Inferior parietal cortex (tissue), 1 donor: ENCODE data around the gene DNAAF5.
A peak's percentile ranks its signal among the peaks of the same experiment; 100 is the strongest.

ENCODE experiments used
- DNase-seq: peaks from one replicate; pipeline ENCODE4 v3.0.0-alpha.2; 2016; ENCODE audit errors: extremely low spot score

Gene DNAAF5

DNA sequence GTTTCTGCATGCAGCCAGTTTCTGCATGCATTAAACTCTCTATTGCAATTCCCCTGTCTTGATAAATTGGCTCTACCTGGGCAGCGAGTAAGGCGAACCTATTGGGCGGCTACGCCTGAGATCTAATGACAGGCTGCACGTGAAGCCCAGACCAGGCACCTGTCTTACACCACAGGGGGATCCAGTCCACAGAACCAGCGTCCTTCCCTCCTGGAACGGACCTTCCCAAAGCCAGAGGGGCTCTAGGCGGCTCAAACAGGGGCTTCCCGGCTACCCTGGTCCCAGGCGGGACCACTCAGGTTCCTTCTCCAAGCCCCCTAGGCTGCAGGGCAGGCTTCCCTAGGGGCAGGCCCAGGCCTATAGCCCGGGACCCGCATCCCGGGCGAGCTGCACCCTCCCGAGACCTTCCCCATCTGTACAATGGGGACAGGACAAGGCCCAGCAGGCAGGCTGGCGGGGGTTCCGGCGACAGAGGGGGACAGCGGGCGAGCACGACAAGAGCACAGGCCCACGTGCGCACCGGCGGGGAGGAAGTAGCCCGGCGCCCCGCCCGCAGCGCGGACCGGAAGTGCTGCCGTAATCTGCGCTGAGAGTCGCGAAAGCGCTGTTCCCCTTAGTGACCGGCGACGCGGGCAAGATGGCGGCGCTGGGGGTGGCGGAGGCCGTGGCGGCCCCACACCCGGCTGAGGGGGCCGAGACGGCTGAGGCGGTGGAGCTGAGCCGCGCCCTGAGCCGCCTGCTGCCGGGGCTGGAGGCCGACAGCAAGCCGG, at the start of gene DNAAF5:
DNAAF5 (plus strand) TSS at position 616 of the 770 bp plus-strand sequence; CDS start at position 638, 22 bp downstream.
- peak; percentile 91 for DNase-seq

DNA sequence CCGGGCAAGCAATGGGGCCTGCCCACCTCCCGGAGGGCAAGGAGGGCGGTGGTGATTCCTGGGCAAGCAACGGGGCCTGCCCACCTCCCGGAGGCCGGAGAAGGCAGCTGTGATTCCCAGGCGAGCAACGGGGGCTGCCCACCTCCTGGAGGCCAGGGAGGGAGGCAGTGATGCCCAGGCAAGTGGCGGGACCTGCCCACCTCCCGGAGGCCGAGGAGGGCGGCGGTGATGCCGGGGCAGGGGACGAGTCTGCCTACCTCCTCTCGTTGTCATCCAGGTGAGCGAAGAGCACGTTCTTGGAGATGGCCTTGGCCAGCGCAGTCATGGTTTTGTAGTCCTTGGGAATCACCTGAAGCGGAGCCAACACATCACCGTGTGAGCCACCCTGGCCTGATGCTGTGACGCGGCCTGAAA, 49.5 kb upstream of the DNAAF5 start:
- DNase-seq: no peak

DNA sequence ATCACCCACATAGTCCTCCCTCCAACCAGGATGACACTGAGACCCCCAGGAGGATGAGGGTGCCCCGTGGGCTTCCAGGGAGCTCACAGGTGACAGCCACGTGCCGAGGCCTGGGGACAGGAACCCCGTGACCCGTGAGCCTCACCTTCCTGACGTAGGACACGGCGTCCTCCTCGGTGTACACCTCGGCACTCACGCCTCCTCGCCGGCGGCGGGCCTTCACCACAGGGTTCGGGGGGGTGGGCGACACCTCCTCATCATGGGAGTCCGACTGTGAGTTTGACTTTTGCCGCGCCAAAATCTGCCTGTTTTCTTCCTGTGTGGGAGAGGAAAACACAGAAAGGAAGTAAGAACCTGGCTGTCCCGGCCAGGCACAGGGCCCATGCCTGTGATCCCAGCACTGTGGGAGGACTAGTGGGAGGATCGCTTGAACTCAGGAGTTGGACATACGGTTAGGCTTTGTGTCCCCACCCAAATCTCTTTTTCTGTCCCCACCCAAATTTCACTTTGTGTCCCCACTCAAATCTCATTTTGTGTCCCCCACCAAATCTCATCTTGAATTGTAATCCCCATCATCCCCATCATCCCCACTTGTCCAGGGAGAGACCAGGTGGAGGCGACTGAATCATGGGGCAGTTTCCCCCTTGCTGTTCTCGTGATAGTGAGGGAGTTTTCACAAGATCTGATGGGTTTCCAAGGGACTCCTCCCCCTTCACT, 45.9 kb upstream of the DNAAF5 start:
- DNase-seq: no peak

DNA sequence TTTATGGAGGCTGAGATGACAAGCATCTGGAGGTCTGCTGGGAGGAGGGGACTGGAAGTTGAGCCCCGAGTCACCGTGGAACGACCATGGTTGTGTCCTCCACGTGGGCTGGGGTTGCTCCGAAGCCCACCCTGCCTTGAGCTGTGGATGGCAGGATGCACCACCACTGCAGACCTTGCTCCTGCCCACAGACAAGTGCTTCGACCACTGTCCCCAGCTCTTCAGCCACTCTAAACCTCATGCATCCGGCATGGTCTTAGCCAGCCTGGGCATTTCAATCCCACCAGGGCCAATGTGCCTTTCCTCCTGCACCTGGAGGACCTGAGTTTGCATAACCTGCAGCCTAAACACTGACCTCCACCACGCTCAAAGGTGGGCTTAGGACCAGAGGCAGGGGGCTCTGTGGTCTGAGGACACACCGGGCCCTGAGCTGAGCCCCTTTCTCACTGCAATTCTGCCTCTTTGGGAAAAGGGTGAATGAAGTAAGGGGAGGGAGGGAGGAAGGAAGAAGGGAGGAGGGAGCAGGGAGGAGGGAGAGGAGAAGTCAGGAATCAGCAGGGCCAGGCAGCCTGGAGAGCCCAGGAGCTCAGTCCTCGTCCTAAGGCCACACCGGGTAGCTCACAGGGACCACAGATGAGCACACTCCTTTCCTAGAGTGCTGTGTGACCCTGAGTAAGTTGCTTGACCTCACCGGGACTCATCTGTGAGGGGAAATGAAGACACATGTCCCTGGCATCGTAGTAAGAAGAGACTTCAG, 44.8 kb upstream of the DNAAF5 start:
- DNase-seq: no peak

- DNase-seq: no peak
Observed at GRCh38 chr7:682810-683209, 43.7 kb upstream of the DNAAF5 start.

GRCh38 chr7:683526-684205, 42.8 kb upstream of the DNAAF5 start:
- DNase-seq: no peak

- no peak for DNase-seq
Observed at GRCh38 chr7:684416-684815, 42.1 kb upstream of the DNAAF5 start.

GRCh38 chr7:685540-685939, 41.0 kb upstream of the DNAAF5 start:
- DNase-seq: no peak

DNA sequence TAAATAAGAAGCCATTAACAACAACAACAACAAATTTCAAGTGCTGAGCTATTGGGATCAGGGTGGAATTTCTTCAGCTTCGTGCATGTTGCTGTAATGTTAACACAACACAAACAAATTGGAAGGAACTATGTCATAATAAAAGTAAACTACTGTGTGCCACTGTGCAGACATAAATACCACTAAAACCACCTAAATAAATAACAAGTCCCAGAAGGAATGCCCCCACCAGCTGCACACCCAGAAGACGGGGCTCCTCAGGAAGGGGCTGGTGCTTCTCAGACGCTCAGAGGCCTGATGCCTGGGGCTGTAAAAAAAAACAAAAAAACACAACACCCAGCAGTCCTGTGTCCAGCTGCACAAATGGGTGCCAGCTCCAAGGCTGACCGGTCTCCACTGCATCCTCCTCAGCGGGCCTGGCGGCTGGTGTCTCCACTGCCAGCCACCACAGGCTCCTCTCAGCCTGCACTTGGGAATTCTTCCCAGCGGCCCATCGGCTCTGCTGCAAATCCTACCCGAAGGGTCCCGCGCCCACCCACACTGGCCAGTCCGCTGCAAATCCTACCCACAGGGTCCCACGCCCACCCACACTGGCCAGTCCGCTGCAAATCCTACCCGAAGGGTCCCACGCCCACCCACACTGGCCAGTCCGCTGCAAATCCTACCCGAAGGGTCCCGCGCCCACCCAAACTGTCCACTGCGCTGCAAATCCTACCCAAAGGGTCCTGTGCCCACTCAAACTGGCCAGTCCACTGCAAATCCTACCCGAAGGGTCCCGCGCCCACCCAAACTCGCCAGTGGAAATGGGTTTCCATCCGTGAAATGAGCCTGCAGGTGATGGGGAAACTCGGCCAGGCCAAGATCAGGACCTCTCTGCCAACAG, 35.8 kb upstream of the DNAAF5 start:
- no peak for DNase-seq

DNA sequence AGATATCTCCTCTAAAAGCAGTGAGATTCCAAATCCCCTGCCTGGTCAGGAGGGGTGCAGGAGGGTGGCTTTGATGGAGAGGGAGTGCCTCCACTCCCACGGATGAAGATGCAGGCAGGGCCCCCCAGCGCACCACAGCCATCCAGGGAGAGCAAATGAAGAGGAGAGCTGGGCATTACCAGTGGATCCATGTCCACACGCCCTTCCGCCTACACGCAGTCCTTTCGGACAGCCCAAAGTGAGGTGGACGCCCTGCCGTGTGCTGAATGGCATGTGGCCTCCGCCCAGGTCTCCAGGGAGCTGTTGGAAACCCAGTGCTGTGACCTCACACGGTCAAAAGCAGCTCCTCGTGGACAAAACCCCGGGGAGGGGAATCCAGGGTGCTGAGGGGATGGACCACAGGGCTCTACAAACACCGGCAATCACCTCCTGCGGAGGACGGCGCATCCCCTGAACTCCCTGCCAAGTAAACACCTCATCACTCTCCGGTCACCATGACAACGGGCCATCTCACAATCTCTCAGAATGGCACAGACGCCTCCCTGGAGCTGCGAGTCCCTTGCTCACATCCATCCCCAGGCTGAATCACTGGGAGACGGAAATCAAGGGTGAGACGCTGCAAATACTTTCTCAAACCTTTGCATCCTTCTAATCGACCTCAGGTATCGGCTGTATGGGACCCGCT, 35.0 kb upstream of the DNAAF5 start:
- peak; percentile 53 for DNase-seq

GRCh38 chr7:693280-693679, 33.2 kb upstream of the DNAAF5 start:
- no peak for DNase-seq

DNA sequence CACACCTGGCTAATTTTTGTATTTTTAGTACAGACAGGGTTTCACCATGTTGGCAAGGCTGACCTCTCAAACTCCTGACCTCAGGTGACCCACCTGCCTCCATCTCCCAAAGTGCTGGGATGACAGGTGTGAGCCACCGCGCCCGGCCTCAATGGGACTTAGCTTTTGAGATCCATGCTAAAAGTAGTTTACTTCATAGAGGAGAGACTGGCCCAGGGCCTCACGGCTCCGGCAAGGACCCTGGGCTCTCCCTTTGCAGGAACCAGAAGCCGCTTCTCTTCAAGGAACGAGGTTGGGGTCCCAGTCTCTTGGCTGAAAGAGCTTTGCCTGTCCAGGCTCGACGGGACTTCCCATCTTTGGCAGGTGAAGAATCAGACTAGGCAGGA, 30.1 kb upstream of the DNAAF5 start:
- no peak for DNase-seq

DNA sequence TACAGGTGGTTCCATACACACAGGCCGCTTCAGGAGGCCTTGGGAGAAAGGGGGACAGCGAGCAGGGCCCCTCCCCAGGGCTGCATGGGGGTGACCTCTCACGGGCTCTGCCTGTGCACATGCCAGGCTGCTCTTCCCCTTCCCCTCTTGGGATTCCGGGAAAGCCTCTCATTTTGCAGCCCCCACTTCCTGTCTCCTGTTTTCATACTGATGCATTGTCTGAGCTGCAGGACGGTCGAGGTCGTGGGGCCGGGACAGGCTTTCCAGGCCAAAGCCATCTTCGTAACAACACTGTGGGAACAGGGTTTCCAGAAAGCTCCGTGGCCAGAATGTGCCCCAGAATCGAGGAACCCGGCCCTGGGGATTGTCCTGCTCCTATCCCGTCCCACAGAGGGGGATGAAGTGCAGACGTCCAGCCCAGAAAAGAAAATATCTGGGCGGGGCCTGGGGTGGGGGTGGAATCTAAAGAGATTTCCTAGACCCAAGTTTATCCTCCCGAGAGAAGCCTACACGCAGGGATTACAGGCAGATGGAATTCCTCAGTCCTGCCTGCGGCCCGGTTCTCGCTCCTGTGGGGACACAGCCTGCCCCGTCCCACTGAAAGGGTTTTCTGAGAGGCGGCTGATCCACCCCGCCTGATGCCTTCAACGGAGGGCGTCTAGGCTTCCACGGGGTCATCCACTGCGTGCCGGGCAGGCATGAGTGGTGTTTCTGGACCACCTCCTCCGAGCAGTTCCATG, 29.5 kb upstream of the DNAAF5 start:
- DNase-seq: no peak

DNA sequence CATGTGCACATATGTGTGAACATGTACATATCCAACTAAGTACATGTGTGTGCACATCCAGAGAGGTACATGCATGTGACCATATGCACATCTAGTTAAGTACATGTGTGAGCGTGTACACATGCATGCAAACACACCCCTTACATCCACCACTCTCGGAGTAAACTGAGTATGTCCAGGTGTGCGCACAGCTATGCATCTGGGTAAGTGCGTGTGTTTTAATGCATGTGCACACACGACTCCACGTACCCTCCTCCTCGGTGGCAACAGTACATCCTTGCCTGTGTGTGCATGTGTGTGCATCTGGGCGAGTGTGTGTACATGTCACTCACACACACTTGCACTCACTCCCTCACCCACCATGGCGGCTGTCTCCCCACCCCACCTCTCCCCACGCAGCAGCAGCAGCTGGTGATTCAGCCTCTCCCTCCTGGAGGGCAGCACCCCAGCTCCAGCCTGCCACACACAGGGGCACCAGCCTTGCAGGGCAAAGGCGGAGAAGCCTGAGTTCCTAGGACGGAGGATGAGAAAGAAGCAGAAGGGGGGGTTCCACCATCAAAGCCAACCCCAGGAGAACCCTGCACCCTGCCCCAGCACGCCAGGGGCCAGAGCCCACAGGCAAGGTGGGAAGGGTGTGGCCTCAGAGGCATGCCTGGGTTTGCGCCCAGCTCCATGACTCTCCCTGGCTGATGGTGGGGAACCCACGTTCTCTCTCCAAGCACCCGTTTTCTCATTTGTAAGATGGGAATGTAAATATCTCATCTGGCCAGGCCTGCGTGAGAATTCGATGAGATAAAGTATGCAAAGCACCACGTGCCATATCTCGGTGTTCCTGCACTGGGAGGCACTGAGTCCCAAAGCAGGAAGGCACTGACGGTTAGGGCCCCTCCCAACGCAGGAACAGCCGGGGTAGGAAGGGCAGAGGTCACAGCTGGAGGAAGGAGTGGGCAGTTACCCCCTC, 27.7 kb upstream of the DNAAF5 start:
- DNase-seq: no peak

DNA sequence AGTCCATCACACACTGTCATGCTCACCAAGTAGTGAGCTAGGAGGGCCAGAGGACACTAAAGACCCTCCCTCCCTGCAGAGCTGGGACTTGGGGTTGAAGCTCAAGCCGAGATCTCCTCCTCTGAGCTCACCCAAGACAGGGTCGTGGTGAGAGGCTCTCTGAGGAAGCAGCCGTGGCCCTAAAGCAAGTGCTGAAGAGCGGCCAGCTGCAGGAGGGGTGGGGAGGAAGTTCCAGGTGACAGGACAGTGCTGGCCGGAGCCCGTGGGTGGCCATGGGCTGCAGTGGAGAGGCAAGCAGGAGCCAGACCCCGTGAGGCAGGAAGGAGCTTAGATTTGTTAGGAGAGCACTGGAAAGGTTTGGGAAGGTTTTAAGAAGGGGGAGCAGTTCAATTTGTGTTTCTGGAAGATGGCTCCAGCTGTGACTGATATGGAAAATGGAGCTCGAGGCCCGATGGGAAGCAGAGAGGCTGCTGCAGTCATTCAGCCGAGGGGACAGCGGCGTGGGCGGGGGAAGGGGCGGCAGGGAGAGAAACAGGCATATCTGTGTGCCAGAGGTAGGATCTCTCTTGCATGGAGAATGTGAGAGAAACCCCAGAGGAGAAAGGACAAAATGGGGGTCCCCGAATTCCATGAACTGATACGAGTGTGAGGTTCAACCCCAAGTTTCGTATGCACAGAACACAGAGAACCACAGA, 26.9 kb upstream of the DNAAF5 start:
- DNase-seq: no peak

- no peak for DNase-seq
Observed at GRCh38 chr7:701086-701671, 25.3 kb upstream of the DNAAF5 start.

DNA sequence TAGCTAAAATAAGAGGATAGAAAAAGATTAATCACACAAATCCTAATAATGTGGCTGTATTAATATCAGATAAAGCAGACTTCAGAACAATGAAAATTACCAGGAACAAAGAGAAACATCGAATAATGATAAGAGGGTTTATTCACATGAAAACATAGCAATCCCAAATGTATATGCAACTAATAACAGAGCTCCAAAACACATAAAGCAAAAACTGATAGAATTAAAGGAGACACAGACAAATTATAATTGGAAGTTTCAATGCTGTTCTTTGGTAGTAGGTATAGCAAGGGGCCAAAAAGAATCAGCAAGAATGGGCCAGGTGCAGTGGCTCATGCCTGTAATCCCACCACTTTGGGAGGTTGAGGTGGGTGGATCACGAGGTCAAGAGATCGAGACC, 23.4 kb upstream of the DNAAF5 start:
- DNase-seq: no peak

DNA sequence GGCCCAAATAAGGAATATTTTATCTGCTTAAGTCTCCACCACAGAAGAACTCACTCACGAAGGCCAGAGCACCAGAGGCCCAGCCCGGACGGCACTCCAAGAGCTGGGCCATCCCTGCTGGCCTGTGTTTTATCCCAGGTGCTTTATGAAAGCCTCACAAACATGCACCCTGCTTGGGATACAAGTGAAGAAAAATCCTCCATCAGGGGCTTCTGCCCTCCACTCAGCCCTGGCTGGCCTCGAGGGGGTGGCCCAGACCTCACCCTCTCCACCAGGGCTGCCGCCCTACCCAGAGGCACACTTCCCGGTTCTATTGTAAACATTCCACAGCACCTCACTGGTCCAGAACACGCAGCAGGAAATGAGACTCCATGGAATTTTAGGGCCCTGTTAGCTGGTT, 19.8 kb upstream of the DNAAF5 start:
- DNase-seq: no peak
